Hematopoietic multipotent progenitor cell treated with erythropoietin and hydrocortisone succinate and interleukin-3 and kit ligand, for 15 days (in vitro differentiated cells): Measurements from ENCODE around the gene MYO18A.

Experiments used
- DNase-seq: peaks from one replicate; pipeline ENCODE4 v3.0.0-alpha.2; 2015; ENCODE audit warnings: low spot score

The MYO18A gene

GRCh38 chr17:29054835-29055234 lies 125.4 kb downstream of the MYO18A start:
- no peak for DNase-seq

GRCh38 chr17:29051731-29052130 lies 128.5 kb downstream of the MYO18A start:
- no peak for DNase-seq

- no peak for DNase-seq
Measured at GRCh38 chr17:29051194-29051593, 129.0 kb downstream of the MYO18A start.

- DNase-seq, result no peak
Measured at GRCh38 chr17:29050176-29050575, 130.0 kb downstream of the MYO18A start.

- DNase-seq, result no peak
Measured at GRCh38 chr17:29049541-29050145, 130.6 kb downstream of the MYO18A start.

GRCh38 chr17:29048440-29049368 lies 131.5 kb downstream of the MYO18A start:
- no peak for DNase-seq

- DNase-seq, result no peak
Measured at GRCh38 chr17:29046473-29046839, 133.7 kb downstream of the MYO18A start.

- DNase-seq, result no peak
Measured at GRCh38 chr17:29045734-29046472, 134.3 kb downstream of the MYO18A start.

- no peak for DNase-seq
Measured at GRCh38 chr17:29045026-29045425, 135.2 kb downstream of the MYO18A start.

- DNase-seq, result no peak
Measured at GRCh38 chr17:29043539-29044145, 136.6 kb downstream of the MYO18A start.

- DNase-seq, result no peak
Measured at GRCh38 chr17:29042679-29043538, 137.3 kb downstream of the MYO18A start, which contains the start of gene PIPOX. TSS of gene PIPOX (plus strand) at chr17:29043141. CDS start at chr17:29043226, 85 bp downstream.

GRCh38 chr17:29042026-29042678 lies 138.0 kb downstream of the MYO18A start:
- no peak for DNase-seq

GRCh38 chr17:29041571-29041970 lies 138.6 kb downstream of the MYO18A start:
- DNase-seq, result no peak

- no peak for DNase-seq
Measured at GRCh38 chr17:29041091-29041490, 139.1 kb downstream of the MYO18A start.

- DNase-seq, result no peak
Measured at GRCh38 chr17:29039764-29040598, 140.2 kb downstream of the MYO18A start.

- no peak for DNase-seq
Measured at GRCh38 chr17:29038085-29038795, 142.0 kb downstream of the MYO18A start.

GRCh38 chr17:29037739-29038084 lies 142.5 kb downstream of the MYO18A start:
- no peak for DNase-seq

GRCh38 chr17:29036584-29036983 lies 143.6 kb downstream of the MYO18A start:
- DNase-seq, result no peak

GRCh38 chr17:29034510-29034909 lies 145.7 kb downstream of the MYO18A start:
- DNase-seq, result no peak
